Glutamatergic neuron (in vitro differentiated cells): Measurements from ENCODE around the gene PRELID3B. TPM values are rescaled to one million over a fixed set of nuclear protein-coding genes. Genes with fewer than 3 reads are reported as not detected.

Experiments used
- DNase-seq: peaks from one replicate; pipeline ENCODE4 v3.0.0; 2022
- H3K27ac Mint-ChIP-seq: one replicate; pipeline ENCODE4 v1.8.0; 2020; ENCODE audit warnings: mild to moderate bottlenecking, mixed read lengths, inconsistent platforms; ENCODE audit not compliant: unreplicated experiment
- H3K27me3 Mint-ChIP-seq: one replicate; pipeline ENCODE4 v1.8.0; 2020; ENCODE audit warnings: mild to moderate bottlenecking, moderate library complexity, mixed read lengths, inconsistent platforms; ENCODE audit not compliant: unreplicated experiment
- H3K36me3 Mint-ChIP-seq: one replicate; pipeline ENCODE4 v1.8.0; 2020; ENCODE audit warnings: mild to moderate bottlenecking, mixed read lengths, inconsistent platforms; ENCODE audit not compliant: unreplicated experiment
- H3K4me1 Mint-ChIP-seq: one replicate; pipeline ENCODE4 v1.8.0; 2020; ENCODE audit warnings: mild to moderate bottlenecking, low read depth, mixed read lengths, inconsistent platforms; ENCODE audit not compliant: unreplicated experiment
- H3K4me3 Mint-ChIP-seq: one replicate; pipeline ENCODE4 v1.8.0; 2020; ENCODE audit warnings: mild to moderate bottlenecking, mixed read lengths, inconsistent platforms; ENCODE audit not compliant: unreplicated experiment
- H3K9me3 Mint-ChIP-seq: one replicate; pipeline ENCODE4 v1.8.0; 2020; ENCODE audit warnings: mild to moderate bottlenecking, moderate library complexity, mixed read lengths, inconsistent platforms; ENCODE audit not compliant: unreplicated experiment
- total RNA-seq: library from RNA; stranded (reverse); fragmentation: NEBNext Ultra II Directional; extraction: Animal tissue kit (Norgen Biotek cat#: 25700); gene quantifications from one replicate; pipeline ENCODE4 v1.2.1, GENCODE V29; 2021; ENCODE audit not compliant: unreplicated experiment
- TF ChIP-seq, protein P1 (sequence below): fragments of 200-600 bp; sonication (generic); IDR thresholded peaks from one replicate; pipeline ENCODE4 v1.5.0; 2021; ENCODE audit not compliant: partially characterized antibody, unreplicated experiment

The PRELID3B gene
- total RNA-seq, 1 donor from 2014 or later, result 65.5 TPM

- TF ChIP-seq, protein P1, sequence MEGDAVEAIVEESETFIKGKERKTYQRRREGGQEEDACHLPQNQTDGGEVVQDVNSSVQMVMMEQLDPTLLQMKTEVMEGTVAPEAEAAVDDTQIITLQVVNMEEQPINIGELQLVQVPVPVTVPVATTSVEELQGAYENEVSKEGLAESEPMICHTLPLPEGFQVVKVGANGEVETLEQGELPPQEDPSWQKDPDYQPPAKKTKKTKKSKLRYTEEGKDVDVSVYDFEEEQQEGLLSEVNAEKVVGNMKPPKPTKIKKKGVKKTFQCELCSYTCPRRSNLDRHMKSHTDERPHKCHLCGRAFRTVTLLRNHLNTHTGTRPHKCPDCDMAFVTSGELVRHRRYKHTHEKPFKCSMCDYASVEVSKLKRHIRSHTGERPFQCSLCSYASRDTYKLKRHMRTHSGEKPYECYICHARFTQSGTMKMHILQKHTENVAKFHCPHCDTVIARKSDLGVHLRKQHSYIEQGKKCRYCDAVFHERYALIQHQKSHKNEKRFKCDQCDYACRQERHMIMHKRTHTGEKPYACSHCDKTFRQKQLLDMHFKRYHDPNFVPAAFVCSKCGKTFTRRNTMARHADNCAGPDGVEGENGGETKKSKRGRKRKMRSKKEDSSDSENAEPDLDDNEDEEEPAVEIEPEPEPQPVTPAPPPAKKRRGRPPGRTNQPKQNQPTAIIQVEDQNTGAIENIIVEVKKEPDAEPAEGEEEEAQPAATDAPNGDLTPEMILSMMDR, result no peak
- Mint-ChIP-seq H3K27me3 (no peaks in the 10 kb centered on the region), H3K27ac (no peak overlapping the region), H3K9me3 (peaks cover 2% of the 10 kb centered on the region), H3K4me3 (peak overlapping the region; percentile 56), H3K4me1 (peaks cover 18% of the 10 kb centered on the region), H3K36me3 (no peaks in the 10 kb centered on the region)
- DNase-seq, result no peak
These were observed 13.8 kb downstream of the PRELID3B start for GRCh38 chr20:59028812-59029211.

- no peak overlapping the region for H3K4me3 Mint-ChIP-seq
- H3K27ac Mint-ChIP-seq, result no peak overlapping the region
- H3K4me1 Mint-ChIP-seq, result peaks cover 18% of the 10 kb centered on the region
- TF ChIP-seq, protein P1, result no peak
- peaks cover 1% of the 10 kb centered on the region for H3K9me3 Mint-ChIP-seq
- no peaks in the 10 kb centered on the region for H3K27me3 Mint-ChIP-seq
- no peak for DNase-seq
- H3K36me3 Mint-ChIP-seq, result no peaks in the 10 kb centered on the region
These were observed 14.8 kb downstream of the PRELID3B start for GRCh38 chr20:59027741-59028320.

- Mint-ChIP-seq H3K4me1 (peaks cover 18% of the 10 kb centered on the region), H3K4me3 (no peak overlapping the region), H3K27me3 (no peaks in the 10 kb centered on the region), H3K27ac (no peak overlapping the region), H3K36me3 (no peaks in the 10 kb centered on the region), H3K9me3 (no peaks in the 10 kb centered on the region)
- TF ChIP-seq, protein P1, result no peak
- no peak for DNase-seq
These were observed 15.5 kb downstream of the PRELID3B start for GRCh38 chr20:59026904-59027740.

GRCh38 chr20:59025511-59025910 lies 17.1 kb downstream of the PRELID3B start:
- Mint-ChIP-seq H3K27ac (no peak overlapping the region), H3K4me3 (no peak overlapping the region), H3K9me3 (no peaks in the 10 kb centered on the region), H3K27me3 (no peaks in the 10 kb centered on the region), H3K36me3 (no peaks in the 10 kb centered on the region), H3K4me1 (peaks cover 12% of the 10 kb centered on the region)
- TF ChIP-seq, protein P1, result no peak
- no peak for DNase-seq

DNA sequence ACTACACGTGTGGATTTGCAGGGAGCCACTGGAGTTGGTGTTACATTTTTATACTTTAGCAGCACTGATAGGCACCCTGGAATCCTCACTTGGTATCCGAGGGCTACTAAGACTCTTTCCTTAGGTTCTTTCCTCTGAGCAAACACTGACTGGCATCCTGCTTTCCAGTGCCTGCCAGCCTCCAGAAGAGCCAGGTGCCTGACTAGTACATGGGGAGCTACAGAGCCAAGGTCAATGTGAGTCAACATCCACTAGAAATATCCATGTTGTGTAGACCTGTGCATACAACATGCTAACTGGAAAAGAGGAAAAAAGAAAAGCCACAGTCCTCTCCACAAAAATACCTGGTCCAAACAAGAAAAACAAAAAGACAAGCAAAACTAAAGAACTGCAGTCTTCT lies 17.5 kb downstream of the PRELID3B start:
- no peaks in the 10 kb centered on the region for H3K36me3 Mint-ChIP-seq

More for the DNA sequence above, 17.5 kb downstream of the PRELID3B start:
- Mint-ChIP-seq H3K27ac (no peak overlapping the region), H3K4me1 (peaks cover 10% of the 10 kb centered on the region), H3K27me3 (no peaks in the 10 kb centered on the region), H3K9me3 (no peaks in the 10 kb centered on the region), H3K4me3 (no peak overlapping the region)
- TF ChIP-seq, protein P1, result no peak
- no peak for DNase-seq
